ENCODE results near the gene SNX30. TPM values are rescaled to one million over a fixed set of nuclear protein-coding genes. Genes with fewer than 3 reads are reported as not detected.

SNX30 gene
- total RNA-seq, 4 donors from 2014 or later = 18.2 to 46.4 (median 26.2) TPM

DNA sequence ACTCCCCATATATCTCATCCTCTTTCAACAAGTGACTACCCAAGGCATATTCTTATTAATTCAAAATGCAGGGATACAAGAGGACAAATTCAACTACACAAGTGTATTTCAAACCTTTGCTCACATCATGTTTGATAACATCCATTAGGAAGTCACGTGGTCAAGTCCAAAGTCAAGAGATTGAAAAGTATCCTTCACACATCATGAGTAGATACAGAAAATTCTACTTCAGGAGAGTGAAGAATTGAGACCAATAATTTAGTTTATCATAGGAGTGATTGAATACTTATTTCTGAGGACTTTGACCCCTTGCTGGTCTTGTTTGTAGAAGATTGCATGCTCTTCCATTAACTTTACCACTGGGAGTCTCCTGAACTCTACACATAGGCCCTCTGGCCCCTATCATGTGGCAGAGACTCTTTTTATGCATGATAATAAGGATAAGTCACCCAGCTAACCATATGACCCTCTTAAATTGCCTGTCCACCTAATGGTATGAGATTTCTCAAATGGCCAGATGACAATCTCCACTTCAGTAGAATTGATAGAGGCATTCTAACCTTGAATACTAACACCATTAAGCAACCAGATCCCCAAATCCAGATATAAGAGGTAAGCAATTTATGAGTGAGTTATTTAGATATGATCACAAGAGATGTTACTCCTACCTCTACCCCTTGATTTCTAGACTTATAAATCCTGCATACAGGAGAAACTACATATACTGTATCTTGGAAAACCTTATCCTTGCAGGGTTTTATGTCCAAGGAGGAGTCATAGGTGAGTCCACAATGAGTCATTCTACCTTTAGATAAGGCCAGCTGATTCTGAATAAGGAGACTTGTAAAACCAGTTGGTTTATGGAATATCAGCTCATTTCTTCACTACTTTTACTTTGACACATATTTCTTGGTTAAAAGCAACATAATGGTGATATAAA lies 166.8 kb downstream of the SNX30 start:
- Histone ChIP-seq H3K27me3 (no peaks in the 10 kb centered on the region), H3K4me3 (no peak overlapping the region), H3K4me1 (peaks cover 0 to 3% (median 0%) of the 10 kb centered on the region in 4 donors), H3K9me3 (no peaks in the 10 kb centered on the region), H3K36me3 (no peaks in the 10 kb centered on the region), H3K27ac (peak overlapping the region in 2 of 4 donors; percentile 47 to 84)
- TF ChIP-seq POLR2A (IDR thresholded peaks at IDR 0.05) = no peak
- no peak for DNase-seq

DNA sequence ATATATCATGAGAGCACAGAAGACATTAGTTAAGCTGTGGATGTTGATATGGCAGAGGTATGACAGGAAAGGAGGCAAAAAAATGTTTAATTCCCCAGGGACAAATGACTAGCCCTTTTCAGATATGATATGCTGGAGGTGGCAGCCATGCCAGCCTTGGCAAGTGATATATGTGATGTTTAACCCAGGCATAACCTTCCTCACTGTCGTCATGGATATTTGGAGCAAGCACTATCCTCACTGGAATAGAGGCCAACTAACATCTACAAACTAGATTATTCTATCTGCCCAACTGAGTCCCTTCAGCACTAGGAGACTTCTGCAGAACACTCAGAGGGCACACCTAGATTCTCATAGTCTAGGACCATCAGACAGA lies 167.4 kb downstream of the SNX30 start:
- Histone ChIP-seq H3K4me1 (peaks cover 0 to 3% (median 0%) of the 10 kb centered on the region in 4 donors), H3K27ac (peak overlapping the region in 3 of 4 donors; percentile 10 to 84 (median 47))
- TF ChIP-seq, protein P1, sequence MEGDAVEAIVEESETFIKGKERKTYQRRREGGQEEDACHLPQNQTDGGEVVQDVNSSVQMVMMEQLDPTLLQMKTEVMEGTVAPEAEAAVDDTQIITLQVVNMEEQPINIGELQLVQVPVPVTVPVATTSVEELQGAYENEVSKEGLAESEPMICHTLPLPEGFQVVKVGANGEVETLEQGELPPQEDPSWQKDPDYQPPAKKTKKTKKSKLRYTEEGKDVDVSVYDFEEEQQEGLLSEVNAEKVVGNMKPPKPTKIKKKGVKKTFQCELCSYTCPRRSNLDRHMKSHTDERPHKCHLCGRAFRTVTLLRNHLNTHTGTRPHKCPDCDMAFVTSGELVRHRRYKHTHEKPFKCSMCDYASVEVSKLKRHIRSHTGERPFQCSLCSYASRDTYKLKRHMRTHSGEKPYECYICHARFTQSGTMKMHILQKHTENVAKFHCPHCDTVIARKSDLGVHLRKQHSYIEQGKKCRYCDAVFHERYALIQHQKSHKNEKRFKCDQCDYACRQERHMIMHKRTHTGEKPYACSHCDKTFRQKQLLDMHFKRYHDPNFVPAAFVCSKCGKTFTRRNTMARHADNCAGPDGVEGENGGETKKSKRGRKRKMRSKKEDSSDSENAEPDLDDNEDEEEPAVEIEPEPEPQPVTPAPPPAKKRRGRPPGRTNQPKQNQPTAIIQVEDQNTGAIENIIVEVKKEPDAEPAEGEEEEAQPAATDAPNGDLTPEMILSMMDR (IDR thresholded peaks at IDR 0.05) = no peak
- no peak for TF ChIP-seq POLR2A (IDR thresholded peaks at IDR 0.05)

DNA sequence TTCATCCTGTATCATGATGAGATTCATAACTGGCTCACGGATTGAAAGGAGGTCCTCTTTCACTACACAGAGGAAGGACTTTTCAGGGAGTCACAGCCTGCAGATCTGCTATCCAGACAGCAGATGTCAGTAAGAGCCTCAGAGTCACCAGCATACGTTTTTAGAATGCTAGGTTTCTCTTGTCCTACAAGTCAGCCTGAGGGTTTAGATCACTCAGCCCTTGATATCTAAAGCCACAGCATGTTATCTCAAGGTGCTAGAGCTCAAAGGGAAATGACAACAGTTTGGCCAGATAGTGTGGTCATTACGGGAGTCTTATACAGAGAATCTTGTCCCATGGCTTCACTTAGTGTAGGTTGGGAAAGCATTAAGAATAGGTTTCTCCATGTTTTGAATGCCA lies 171.0 kb downstream of the SNX30 start:
- no peak for TF ChIP-seq POLR2A (IDR thresholded peaks at IDR 0.05)
- TF ChIP-seq, protein P1 (IDR thresholded peaks at IDR 0.05) = peak in 4 of 6 experiments; percentile 8 to 70 (median 58)
- no peak for DNase-seq
- no peak overlapping the region for H3K27ac ChIP-seq
- peaks cover 0 to 2% (median 0%) of the 10 kb centered on the region in 4 donors for H3K4me1 ChIP-seq
- H3K36me3 ChIP-seq = no peaks in the 10 kb centered on the region
- no peaks in the 10 kb centered on the region for H3K27me3 ChIP-seq
- H3K4me3 ChIP-seq = no peak overlapping the region
- no peaks in the 10 kb centered on the region for H3K9me3 ChIP-seq

More for the DNA sequence above, 167.4 kb downstream of the SNX30 start:
- Histone ChIP-seq H3K36me3 (no peaks in the 10 kb centered on the region), H3K4me3 (no peak overlapping the region), H3K9me3 (no peaks in the 10 kb centered on the region), H3K27me3 (no peaks in the 10 kb centered on the region)
- no peak for DNase-seq

Other genes with a start within 250 kb of the SNX30 start
- 10 to 100 TPM; 15.0 to 24.0 (median 21.3) TPM for gene INIP, start 32.6 kb upstream of the SNX30 start, total RNA-seq
- gene SLC46A2, start 140.1 kb downstream of the SNX30 start, total RNA-seq = not detected

Measured in Peyer's patch (tissue), 4 donors.